Measurements from ENCODE around the gene LRRC8A.
"Not testable (repeated sequence)": the region's sequence is repeated elsewhere in the genome, so short reads cannot be mapped to it uniquely, and the experiment has no call there.

LRRC8A gene

DNA sequence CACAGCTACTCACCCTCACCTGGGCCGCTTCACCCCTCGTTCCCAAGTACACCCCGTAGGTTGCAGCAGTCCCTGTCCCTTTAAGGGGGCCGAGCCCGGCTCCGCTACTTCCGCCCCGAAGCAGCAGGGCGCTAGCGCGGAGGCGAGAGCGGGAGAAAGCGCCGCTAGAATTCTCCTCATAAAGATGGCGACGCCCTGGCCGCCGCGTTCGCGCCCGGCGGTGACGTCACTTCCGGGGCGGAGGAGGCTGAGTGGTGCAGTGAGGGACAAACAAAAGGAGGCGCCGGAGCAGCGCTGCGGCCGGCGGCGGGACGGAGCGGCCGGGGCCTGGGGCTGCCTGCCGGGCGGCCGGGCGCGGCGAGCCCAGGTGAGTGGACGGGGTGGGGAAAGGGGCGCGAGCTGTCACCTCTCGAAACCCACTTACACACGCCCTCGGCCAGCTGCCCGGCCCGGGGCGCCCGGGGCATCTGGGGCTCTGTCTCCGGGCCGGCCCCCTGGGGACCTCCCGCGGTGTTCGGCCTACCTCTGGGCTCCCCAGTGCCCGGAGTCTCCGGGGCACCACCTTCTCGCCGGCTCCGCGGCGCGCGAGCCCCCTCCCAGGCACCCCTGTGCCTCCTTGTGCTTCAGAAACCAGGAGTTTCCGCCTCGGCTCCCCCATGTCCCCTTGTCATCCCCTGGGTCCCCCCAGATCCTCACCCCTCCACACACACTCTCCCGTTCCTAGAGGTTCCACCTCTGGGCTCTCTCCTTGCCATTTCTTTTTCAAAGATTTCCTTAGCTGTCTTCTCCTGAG, at the start of gene LRRC8A, which contains the start of gene KYAT1:
Gene LRRC8A, plus strand, starts transcription at position 250 of the 793 bp plus-strand sequence. CDS start 25,032 bp downstream, outside the sequence.
Gene KYAT1, minus strand, starts transcription at position 67 of the 793 bp plus-strand sequence. CDS start 36,545 bp downstream, outside the sequence.
- DNase-seq (ENCODE audit: low spot score) = peak; percentile 97

DNA sequence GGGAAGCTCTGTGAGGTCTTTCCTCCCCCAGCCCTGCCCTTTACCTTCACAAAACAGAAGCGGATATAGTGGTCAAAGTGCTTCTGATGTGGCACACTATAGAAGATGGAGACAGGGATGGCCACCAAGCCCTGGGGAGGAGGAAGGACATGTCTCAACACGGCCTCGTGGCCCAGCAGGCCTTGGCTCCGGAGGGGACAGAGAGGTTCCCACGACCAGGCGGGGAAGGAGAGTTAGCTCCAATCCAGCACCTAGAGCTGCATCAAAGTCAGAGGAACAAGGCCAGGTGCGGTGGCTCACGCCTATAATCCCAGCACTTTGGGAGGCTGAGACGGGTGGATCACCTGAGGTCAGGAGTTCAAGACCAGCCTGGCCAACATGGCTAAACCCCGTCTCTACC, 48.2 kb upstream of the LRRC8A start:
- DNase-seq (ENCODE audit: low spot score) = no peak

DNA sequence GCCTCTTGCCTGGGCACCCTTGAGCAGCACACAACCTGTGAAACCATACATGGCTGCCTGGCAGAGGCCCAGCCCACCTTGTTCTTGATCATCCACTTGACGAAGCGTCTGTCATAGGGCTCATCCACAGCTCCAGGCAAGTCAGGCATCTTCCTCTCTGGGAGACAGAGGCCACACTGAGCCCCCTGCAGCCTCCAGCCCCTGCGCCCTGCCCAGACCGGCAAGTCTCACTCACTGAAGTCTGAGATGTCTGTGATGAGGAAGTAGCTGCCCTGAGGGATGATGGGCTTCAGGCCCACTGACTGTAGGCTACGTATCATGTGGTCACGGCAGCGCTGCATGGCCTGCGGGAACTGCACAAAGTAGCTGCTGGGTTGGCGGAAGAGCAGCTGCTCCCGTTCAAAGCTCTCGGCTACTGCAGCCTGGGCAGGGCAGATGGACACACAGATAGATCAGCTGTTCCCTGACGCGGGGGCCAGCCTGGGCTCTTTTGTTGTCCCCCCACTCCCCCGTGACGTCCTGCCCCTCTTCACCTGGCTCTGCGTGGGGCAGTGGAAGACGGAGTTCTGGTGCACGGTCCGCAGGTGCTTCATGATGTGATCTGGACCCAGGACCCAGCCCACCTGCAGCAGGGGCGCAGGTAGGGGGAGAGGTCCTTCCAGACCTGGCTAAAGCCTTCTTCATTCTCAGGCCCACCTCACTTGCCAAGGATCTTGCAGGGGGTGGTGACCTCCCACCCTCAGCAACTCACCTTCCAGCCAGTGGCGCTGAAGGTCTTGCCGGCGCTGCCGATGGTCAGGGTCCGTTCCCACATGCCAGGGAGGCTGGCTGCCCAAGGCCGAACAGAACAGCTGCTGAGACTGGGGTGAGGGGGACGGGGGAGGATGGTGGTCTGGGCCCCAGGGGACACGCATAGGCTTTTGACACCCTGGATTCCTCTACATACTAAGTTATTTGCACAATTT, 46.4 kb upstream of the LRRC8A start:
- DNase-seq (ENCODE audit: low spot score) = no peak

DNA sequence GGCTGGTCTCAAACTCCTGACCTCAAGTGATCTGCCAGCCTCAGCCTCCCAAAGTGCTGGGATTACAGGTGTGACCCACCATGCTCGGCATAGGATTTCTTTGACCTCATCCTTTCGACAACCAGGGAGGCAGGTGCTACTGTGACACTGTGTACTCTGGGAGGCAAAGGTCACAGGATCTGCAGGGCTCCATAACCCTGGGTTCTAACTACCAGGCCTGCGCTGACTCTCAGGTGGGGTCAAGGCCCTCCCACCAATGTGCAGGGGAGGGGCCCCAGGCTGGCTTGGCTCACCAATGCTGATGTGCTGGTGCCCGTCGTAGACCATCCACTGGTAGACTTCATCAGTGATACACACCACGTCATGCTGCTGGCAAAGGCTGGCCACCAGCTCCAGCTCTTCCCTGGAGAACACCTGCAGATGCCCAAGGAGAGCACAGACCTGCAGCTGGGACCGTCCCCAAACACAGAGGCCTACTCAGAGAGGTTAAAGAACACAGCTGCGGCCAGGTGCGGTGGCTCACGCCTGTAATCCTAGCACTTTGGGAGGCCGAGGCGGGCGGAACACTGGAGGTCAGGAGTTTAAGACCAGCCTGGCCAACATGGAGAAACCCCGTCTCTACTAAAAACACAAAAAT, 45.3 kb upstream of the LRRC8A start:
- DNase-seq (ENCODE audit: low spot score) = no peak

DNA sequence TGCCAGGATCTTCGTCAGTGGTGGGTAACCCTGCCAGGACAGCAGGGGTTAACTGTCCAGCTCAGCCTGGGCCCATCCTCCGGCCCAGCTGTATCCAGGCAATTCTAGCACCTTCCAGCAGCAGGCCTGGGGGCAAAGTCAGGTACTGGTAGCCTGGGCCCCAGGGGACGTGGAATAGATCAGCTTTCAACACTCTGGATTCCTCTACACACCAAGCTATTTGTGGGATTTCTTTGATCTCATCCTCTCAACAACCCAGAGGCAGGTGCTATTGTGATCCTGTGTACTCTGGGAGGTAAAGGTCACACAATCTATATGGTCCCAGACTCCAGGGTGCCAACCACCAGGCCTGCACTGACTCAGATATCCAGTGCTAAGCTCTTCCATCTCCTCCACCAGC, 43.6 kb upstream of the LRRC8A start:
- no peak for DNase-seq (ENCODE audit: low spot score)

DNA sequence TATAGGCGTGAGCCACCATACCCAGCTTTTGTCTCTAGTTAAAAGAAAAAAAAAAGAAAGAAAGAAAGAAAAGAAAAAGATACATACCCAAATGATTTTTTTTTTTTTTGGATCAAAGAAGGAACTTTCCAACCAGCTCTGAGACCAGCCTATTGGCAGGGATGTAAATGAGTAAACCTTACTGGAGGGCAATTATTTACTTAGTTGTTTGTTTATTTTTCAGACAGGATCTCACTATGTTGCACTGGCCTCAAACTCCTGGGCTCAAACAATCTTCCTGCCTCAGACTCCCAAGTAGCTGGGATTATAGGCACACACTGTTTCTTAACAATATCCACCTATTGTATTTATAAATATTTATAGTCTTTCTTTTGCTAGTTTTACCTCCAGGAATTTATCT, 41.4 kb upstream of the LRRC8A start:
- no peak for DNase-seq (ENCODE audit: low spot score)

DNA sequence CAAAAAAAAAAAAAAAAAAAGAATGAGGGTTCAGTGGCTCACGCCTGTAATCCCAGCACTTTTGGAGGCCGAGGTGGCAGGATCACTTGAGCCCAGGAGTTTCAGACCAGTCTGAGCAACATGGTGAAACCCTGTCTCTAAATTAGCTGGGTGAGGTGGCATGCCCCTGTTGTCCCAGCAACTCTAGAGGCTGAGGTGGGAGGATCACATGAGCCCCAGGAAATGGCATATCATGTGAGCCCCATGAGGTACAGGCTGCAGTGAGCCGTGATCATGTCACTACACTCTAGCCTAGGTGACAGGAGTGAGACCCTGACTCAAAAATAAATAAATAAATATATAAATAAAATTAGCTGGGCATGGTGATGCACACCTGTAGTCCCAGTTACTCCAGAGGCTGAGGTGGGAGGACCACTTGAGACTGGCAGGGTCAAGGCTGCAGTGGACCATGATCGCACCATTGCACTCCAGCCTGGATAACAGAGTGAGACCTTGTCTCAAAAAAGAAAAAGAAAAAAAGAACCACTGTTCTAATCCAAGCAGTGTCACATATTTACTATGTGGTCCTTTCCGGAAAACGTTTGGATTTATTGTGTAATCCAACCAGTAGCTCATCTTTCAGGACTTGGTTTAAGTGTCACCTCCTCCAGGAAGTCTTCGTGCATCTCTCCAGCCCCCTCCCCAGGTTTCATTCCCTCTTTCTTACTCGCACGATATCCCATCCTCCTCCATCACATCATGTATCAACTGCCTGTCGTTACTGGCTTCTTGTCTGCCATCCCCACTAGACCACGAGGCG, 40.0 kb upstream of the LRRC8A start:
- no peak for DNase-seq (ENCODE audit: low spot score)

DNA sequence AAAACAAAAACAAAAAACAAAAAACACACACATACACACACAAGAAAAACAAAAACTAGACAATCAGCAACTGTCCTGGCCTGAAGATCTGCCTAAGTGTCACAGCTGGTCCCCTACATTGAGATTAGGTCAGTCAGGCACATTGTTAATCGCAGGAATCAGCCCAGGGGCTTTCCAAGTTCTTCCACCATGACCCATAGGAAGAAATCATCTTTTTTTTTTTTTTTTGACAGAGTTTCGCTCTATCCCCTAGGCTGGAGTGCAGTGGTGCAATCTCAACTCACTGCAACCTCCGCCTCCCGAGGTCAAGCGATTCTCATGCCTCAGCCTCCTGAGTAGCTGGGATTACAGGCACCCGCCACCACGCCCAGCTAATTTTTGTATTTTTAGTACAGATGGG, 38.8 kb upstream of the LRRC8A start:
- not testable (repeated sequence) for DNase-seq (ENCODE audit: low spot score)

DNA sequence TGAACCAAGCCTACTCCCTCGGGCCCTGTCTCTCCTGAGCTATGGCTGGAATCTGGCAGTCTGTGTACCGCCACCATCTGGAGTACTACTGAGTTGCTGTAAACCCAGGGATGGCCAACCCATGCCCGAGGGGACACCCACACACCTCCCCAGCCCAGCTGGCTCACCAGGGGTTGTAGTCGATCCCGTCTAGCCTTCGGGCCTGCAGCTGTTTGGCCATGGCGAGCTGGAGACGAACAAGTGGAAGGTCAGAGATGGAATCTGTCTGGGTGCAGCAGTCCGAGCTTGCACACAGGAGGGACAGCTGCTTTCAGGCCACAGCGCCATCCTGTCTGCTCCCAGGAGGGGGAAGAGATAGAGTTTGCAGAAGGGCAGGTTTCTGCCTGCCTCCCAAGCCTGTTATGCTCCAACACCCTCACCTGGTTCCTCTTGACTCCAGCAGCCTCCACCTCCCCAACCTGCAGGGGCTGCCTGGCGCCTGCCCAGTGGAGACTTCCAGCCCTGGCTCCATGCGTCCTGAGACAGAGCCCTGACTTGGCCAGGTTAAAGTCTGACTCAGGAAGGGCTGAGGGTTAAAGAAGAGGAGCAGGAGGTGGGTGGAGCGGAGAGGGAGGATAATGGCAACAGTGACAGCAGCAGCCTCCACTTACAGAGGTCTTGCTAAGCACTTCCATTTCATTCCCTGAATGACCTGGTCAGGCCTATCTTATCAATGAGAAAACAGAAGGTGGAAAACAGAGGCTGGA, 36.6 kb upstream of the LRRC8A start:
- DNase-seq (ENCODE audit: low spot score) = no peak

DNA sequence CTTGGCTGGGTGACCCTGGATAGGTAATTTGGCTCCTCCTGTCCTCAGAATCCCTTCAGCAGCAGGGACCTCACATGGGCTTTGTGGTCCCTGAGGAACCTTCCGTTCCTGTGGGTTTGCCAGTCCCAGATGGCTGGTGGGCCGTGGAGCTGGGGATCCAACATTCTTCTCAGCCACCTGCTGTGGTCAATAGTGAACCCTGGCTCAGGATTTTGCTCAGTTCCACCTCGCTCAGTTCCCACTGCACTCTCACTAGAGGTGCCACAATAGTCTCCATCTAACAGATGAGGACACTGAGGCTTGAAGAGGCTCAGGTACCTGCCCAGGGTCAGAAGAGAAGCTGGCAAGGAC, 35.3 kb upstream of the LRRC8A start:
- peak; percentile 1 for DNase-seq (ENCODE audit: low spot score)

DNA sequence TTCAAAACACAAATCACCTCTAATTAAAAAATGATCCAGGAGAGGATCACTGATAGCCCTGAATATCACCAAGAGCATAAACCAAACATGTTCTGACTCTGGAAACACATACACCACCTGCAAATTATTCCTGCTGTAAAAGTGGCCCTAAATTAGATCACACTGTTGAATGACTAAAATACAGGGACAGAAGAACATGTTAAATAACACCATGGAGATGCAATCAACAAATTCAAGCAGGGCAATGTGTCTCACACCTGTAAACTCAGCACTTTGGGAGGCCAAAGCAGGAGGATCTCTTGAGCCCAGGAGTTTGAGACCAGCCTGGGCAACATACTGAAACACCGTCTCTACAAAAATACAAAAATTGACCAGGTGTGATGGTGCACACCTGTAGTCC, 34.1 kb upstream of the LRRC8A start:
- no peak for DNase-seq (ENCODE audit: low spot score)

DNA sequence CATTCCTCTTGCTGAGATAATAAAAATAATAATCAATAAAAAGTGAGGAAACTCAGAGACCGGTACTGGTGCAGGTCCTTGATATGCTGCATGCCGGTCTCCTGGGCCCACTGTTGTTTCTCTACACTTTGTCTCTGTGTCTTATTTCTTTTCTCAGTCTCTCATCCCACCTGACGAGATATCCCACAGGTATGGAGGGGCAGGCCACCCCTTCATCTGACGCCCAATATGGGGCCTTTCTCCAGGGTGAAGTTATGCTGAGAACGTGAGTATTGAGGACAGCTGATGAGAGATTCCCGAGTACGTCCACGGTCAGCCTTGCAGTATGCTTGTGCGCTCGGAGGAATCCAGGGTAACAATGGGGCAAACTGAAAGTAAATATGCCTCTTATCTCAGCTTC, 30.9 kb upstream of the LRRC8A start:
- DNase-seq (ENCODE audit: low spot score) = not testable (repeated sequence)

DNA sequence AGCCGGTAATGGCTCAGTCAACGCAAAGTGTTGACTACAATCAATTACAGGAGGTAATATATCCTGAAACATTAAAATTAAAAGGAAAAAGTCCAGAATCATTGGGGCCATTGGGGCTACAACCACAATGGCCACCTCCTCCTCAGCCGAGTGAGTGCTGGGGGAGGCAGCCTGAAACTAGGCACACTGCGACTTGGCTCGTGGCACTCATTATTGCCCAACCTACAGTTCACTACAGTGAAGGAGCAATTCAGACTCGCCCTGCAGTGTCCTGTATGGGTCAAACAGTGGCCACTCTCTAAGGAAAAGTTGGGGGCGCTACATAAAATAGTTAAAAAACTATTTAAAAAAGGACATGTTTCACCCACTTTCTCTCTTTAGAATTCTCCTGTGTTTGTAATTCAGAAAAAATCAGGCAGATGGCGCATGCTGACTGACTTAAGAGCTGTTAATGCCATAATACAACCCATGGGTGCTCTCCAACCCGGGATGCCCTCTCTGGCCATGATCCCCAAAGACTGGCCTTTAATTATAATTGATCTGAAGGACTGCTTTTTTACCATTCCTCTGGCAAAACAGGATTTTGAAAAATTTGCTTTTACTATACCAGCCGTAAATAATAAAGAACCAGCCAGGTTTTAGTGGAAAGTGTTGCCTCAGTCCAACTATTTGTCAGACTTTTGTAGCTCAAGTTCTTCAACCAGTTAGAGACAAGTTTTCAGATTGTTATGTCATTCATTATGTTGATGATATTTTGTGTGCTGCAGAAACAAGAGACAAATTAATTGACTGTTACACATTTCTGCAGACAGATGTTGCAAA, 29.9 kb upstream of the LRRC8A start:
- DNase-seq (ENCODE audit: low spot score) = not testable (repeated sequence)

DNA sequence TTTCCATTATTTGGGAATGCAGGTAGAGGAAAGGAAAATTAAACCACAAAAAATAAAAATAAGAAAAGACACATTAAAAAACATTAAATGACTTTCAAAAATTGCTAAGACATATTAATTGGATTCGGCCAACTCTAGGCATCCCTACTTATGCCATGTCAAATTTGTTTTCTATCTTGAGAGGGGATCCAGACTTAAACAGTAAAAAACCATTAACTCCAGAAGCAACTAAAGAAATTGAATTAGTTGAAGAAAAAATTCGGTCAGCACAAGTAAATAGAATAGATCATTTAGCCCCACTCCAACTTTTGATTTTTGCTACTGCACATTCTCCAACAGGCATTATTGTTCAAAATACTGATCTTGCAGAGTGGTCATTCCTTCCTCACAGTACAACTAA, 29.3 kb upstream of the LRRC8A start:
- not testable (repeated sequence) for DNase-seq (ENCODE audit: low spot score)

DNA sequence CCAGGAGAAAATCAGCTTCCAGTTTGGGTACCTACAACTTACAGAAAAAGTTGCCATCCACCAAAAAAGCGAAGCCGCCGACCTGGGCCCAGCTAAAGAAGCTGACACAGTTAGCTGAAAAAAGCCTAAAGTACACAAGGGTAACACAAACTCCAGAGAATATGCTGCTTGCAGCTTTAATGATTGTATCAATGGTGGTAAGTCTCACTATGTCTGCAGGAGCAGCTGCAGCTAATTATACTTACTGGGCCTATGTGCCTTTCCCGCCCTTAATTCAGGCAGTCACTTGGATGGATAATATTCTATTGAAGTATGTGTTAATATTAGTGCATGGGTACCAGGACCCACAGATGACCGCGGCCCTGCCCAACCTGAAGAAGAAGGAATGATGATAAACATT, 27.5 kb upstream of the LRRC8A start:
- DNase-seq (ENCODE audit: low spot score) = not testable (repeated sequence)

DNA sequence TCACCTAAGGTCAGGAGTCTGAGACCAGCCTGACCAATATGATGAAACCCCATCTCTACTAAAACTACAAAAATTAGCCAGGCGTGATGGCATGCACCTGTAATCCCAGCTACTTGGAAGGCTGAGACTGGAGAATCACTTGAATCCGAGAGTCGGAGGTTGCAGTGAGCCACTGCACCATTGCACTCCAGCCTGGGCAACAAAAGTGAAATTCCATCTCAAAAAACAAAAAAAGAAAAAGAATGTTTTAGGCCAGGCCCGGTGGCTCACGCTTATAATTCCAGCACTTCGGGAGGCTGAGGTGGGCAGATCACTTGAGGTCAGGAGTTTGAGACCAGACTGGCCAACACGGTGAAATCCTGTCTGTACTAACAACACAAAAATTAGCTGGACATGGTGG, 23.5 kb upstream of the LRRC8A start:
- DNase-seq (ENCODE audit: low spot score) = not testable (repeated sequence)

DNA sequence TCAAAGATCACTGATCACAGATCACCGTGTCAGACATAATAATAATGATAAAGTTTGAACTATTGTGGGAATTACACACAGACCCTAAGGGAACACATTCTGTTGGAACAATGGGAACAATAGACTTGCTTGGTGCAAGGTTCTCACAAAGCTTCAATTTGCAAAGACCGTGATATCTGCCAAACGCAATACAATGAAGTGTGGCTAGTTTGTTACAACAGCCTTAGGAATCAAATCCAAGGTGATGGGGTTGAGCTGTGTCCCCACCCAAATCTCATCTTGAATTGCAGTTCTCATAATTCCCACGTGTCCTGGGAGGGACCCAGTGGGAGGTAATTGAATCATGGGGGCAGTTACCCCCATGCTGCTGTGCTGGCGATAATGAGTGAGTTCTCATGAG, 21.0 kb upstream of the LRRC8A start:
- DNase-seq (ENCODE audit: low spot score) = no peak

DNA sequence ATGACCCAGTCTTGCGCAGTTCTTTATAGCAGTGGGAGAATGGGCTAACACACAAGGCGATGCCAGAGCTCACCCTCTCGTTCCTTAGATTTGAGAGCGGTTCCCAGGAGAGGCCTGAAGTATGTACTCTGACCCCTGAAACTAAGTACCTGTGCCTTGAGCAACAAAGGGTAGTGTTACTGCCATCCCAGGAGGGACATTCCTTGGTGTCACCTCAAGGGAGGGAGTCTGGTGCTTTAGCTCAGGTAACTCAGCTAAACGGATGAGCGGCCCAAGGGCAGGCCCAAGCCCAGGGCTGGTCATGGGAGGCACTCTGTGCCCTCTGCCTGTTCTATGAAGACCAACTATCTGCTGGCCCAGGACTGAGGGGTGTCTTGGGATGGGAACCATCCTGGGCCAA, 20.4 kb upstream of the LRRC8A start:
- no peak for DNase-seq (ENCODE audit: low spot score)

DNA sequence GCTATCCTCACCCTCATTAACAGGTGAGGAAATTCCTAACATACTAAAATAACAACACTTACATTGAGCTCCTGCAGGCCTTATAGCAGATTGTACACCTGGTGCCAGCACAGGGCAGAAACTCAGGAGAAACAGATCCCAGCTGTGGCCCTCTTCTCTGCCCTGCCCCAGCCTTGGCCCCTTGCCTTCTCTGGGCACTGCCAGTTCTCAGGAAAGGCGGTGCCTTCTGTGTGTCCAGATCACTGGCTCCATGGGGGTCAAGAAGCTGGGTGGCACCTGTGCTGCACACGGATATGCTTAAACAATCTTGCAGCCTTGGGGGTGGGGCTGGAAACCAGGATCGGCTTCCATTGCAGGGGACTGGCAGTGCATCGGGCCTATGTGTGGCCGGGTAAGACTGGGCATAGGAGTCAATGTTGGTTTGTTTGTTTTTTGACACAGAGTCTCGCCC, 19.5 kb upstream of the LRRC8A start:
- no peak for DNase-seq (ENCODE audit: low spot score)

DNA sequence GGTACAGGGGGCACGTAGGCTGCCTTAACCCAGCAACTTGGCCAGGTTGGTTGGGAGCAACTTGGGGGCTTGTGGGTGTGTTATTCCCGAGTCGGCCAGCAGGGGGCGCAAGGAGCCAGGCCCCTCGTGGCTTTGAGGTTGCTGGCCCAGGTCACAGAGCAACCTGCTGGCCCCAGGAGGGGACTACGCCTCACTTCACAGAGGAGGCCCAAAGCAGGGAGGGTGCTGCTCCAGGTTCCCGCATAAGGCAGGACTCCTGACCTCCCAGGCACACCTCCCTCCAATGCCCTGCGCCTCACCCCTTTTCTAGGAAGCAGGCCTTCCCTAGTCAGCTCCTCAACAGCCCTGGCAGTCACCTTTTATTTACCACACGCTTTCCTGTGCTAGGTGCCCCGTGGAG, 18.3 kb upstream of the LRRC8A start:
- DNase-seq (ENCODE audit: low spot score) = peak; percentile 87

Measured in GM03348 (cell line).